ENCODE measurements around the gene CPD.
A peak's percentile ranks its signal among the peaks of the same experiment; 100 is the strongest.

The CPD gene

DNA sequence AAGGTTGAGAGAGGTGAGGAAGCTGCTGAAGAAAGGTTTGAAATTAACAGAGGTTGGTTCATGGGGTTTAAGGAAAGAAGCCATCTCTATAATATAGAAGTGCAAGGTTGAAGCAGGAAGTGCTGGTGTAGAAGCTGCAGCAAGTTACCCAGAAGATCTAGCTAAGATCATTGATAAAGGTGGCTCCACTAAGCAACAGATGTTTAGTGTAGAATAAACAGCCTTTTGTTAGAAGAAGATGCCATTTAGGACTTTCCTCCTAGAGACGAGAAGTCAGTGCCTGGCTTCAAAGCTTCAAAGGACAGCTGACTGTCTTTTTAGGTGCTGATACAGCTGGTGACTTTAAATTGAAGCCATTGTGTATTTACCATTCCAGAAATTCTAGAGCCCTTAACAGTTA, 127.8 kb downstream of the CPD start:
- TF ChIP-seq CTCF (IDR thresholded peaks at IDR 0.05; ENCODE audit: low read depth, low read length, missing control alignments): no peak
- H3K36me3 ChIP-seq (replicated peaks): peaks cover 37% of the 10 kb centered on the region
- no peak overlapping the region for H3K4me3 ChIP-seq (ENCODE audit: low read depth, low read length)
- H3K27ac ChIP-seq: no peak overlapping the region
- no peak for DNase-seq
- in situ Hi-C loops (cut with HindIII; ENCODE audit: low pct_ligation_motif_present, low sequenced_read_pairs): no loop called here
- no peaks in the 10 kb centered on the region for H3K27me3 ChIP-seq (replicated peaks)

DNA sequence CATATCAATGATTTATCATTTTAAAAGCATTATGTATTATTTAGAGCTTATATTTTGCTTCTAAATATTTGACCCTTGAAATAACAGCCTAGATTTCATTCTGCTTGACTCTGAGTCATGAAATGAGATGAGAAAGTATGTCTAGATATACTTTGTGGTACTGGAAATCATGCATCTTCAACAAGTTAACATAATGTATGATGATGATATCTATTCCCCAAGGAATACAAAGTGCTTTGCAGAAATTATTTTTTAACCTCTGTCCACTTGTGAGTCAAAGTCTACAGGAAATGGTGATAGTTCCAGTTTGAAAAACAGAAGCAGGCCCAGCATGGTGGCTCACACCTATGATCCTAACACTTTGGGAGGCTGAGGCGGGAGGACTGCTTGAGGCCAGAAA, 134.6 kb downstream of the CPD start:
- peak overlapping the region; percentile 52 for H3K27ac ChIP-seq
- no peak overlapping the region for H3K4me3 ChIP-seq (ENCODE audit: low read depth, low read length)
- peak; percentile 36 for DNase-seq
- in situ Hi-C loops (cut with HindIII; ENCODE audit: low pct_ligation_motif_present, low sequenced_read_pairs): no loop called here
- peaks cover 9% of the 10 kb centered on the region for H3K36me3 ChIP-seq (replicated peaks)
- TF ChIP-seq CTCF (IDR thresholded peaks at IDR 0.05; ENCODE audit: low read depth, low read length, missing control alignments): no peak
- no peaks in the 10 kb centered on the region for H3K27me3 ChIP-seq (replicated peaks)

GRCh38 chr17:30514895-30515596, 136.3 kb downstream of the CPD start:
- H3K36me3 ChIP-seq (replicated peaks): peaks cover 9% of the 10 kb centered on the region
- no peak for DNase-seq
- H3K27ac ChIP-seq: no peak overlapping the region
- in situ Hi-C loops (cut with HindIII; ENCODE audit: low pct_ligation_motif_present, low sequenced_read_pairs): no loop called here
- TF ChIP-seq CTCF (IDR thresholded peaks at IDR 0.05; ENCODE audit: low read depth, low read length, missing control alignments): peak; percentile 4
- H3K27me3 ChIP-seq (replicated peaks): no peaks in the 10 kb centered on the region
- H3K4me3 ChIP-seq (ENCODE audit: low read depth, low read length): no peak overlapping the region

- H3K27me3 ChIP-seq (replicated peaks): no peaks in the 10 kb centered on the region
- H3K4me3 ChIP-seq (ENCODE audit: low read depth, low read length): no peak overlapping the region
- TF ChIP-seq CTCF (IDR thresholded peaks at IDR 0.05; ENCODE audit: low read depth, low read length, missing control alignments): no peak
- no peak for DNase-seq
- in situ Hi-C loops (cut with HindIII; ENCODE audit: low pct_ligation_motif_present, low sequenced_read_pairs): no loop called here
- peaks cover 30% of the 10 kb centered on the region for H3K36me3 ChIP-seq (replicated peaks)
- H3K27ac ChIP-seq: no peak overlapping the region
Measured at GRCh38 chr17:30517786-30518185, 139.1 kb downstream of the CPD start.

- Histone ChIP-seq H3K27me3 (replicated peaks) (no peaks in the 10 kb centered on the region), H3K27ac (peak overlapping the region; percentile 76), H3K4me3 (ENCODE audit: low read depth, low read length) (no peak overlapping the region), H3K36me3 (replicated peaks) (peaks cover 25% of the 10 kb centered on the region)
- DNase-seq: no peak
- no peak for TF ChIP-seq CTCF (IDR thresholded peaks at IDR 0.05; ENCODE audit: low read depth, low read length, missing control alignments)
- in situ Hi-C loops (cut with HindIII; ENCODE audit: low pct_ligation_motif_present, low sequenced_read_pairs): no loop called here
Measured at GRCh38 chr17:30519166-30519565, 140.4 kb downstream of the CPD start.

Measured in brain microvascular endothelial cell (primary cell).